GM12878 (cell line): Measurements from ENCODE around the gene OR1L4. TPM values are rescaled to one million over a fixed set of nuclear protein-coding genes. Genes with fewer than 3 reads are reported as not detected.

ENCODE experiments used
- ATAC-seq: fragments of 200-7000 bp; cut with Tn5 transposase; 3 replicates; pipeline ENCODE4 v1.9.1; 2020; ENCODE audit warnings: mild to moderate bottlenecking, moderate library complexity
- BruUV-seq: library from RNA; stranded (reverse); fragments of 400-500 nt; replicated peaks from 2 replicates; lab custom pipeline; 2021; lab: Mats Ljungman, UMichigan
- CTCF ChIA-PET: fragments of 300-600 bp; sonication (Branson Sonifier 250); formaldehyde crosslinking; extraction: SDS; loops from one replicate; lab custom pipeline; 2021; ENCODE audit warnings: inconsistent platforms; lab: Yijun Ruan, JAX
- POLR2A ChIA-PET: fragments of 350-600 bp; formaldehyde crosslinking; extraction: SDS; loops from one replicate; lab custom pipeline; 2021; ENCODE audit warnings: inconsistent platforms; lab: Charles Lee
- RAD21 ChIA-PET: fragments of 300-600 bp; sonication (Branson Sonifier 250); formaldehyde crosslinking; loops from one replicate; lab custom pipeline; 2023; ENCODE audit warnings: antibody characterized with exemption; ENCODE audit not compliant: unreplicated experiment; lab: Charles Lee
- SMC1A ChIA-PET: fragments of 300-600 bp; sonication (Branson Sonifier 250); formaldehyde crosslinking; loops from one replicate; lab custom pipeline; 2023; ENCODE audit not compliant: unreplicated experiment, uncharacterized antibody; lab: Charles Lee
- DNase-seq: peaks from one replicate; pipeline ENCODE4 v3.0.0-alpha.2; 2011; ENCODE audit warnings: low read depth, low spot score
- FAIRE-seq: peaks from 3 replicates; lab custom pipeline; 2011; peaks lifted over from hg19 to GRCh38; lab: Jason Lieb, UNC
- H2AFZ ChIP-seq: 2 replicates; pipeline ENCODE4 v1.6.0; 2011; ENCODE audit warnings: low read depth, low read length, control low read depth; ENCODE audit not compliant: control insufficient read depth
- H3K27ac ChIP-seq: 2 replicates; pipeline ENCODE4 v1.5.1; 2011; ENCODE audit warnings: control low read depth; ENCODE audit not compliant: control insufficient read depth, insufficient read depth
- H3K27me3 ChIP-seq, 2 experiments: replicated peaks in 1 of 2; 2 replicates each; pipeline versions ENCODE4 v1.6.0 to v1.6.1; 2011; ENCODE audit warnings: low read length in 1 of 2; ENCODE audit not compliant: control insufficient read depth in 2 of 2, insufficient read depth in 2 of 2
- H3K36me3 ChIP-seq, 2 experiments: 2 replicates each; pipeline ENCODE4 v1.5.1; 2011; ENCODE audit warnings: low read length in 1 of 2; ENCODE audit not compliant: control insufficient read depth in 2 of 2, insufficient read depth in 2 of 2
- H3K4me1 ChIP-seq: 2 replicates; pipeline ENCODE4 v1.6.1; 2011; ENCODE audit warnings: mild to moderate bottlenecking, low read length, moderate library complexity, mixed read lengths; ENCODE audit not compliant: control insufficient read depth, insufficient read depth
- H3K4me2 ChIP-seq: 2 replicates; pipeline ENCODE4 v1.6.0; 2011; ENCODE audit warnings: control low read depth; ENCODE audit not compliant: control insufficient read depth, insufficient read depth
- H3K4me3 ChIP-seq: fragments of 200-600 bp; sonication (generic); 2 replicates; pipeline ENCODE4 v1.5.1; 2016
- H3K79me2 ChIP-seq: 2 replicates; pipeline ENCODE4 v1.6.0; 2011; ENCODE audit warnings: low read length; ENCODE audit not compliant: control insufficient read depth, insufficient read depth
- H3K9ac ChIP-seq: 2 replicates; pipeline ENCODE4 v1.8.0; 2011; ENCODE audit warnings: low read length, control low read depth, mixed read lengths; ENCODE audit not compliant: control insufficient read depth, insufficient read depth
- H3K9me3 ChIP-seq: replicated peaks from 3 replicates; pipeline ENCODE4 v1.5.1; 2011; ENCODE audit warnings: mild to moderate bottlenecking, low read length; ENCODE audit not compliant: control insufficient read depth, insufficient read depth
- H4K20me1 ChIP-seq: 2 replicates; pipeline ENCODE4 v1.6.0; 2011; ENCODE audit not compliant: control insufficient read depth, insufficient read depth
- CBX5 ChIP-seq: sonication (generic); IDR thresholded peaks from 2 replicates; pipeline ENCODE4 v1.6.1; 2016; ENCODE audit warnings: low read depth, moderate library complexity, mild to moderate bottlenecking, inconsistent platforms
- EZH2 ChIP-seq: IDR thresholded peaks from 2 replicates; pipeline ENCODE4 v1.6.1; 2012; ENCODE audit warnings: low read depth, mild to moderate bottlenecking, control low read depth, inconsistent platforms, low read length, borderline replicate concordance; ENCODE audit not compliant: control insufficient read depth
- RAD21 ChIP-seq: IDR thresholded peaks from 2 replicates; pipeline ENCODE4 v1.6.1; 2011; ENCODE audit warnings: mild to moderate bottlenecking, low read depth, low read length, moderate library complexity; ENCODE audit not compliant: insufficient read depth
- SIN3A ChIP-seq: IDR thresholded peaks from 2 replicates; pipeline ENCODE4 v1.6.1; 2012; ENCODE audit warnings: low read depth, low read length, improper control_type of control experiment
- SP1 ChIP-seq: IDR thresholded peaks from one replicate; pipeline ENCODE4 v1.6.1; 2011; ENCODE audit warnings: low read depth, low read length
- STAT3 ChIP-seq: IDR thresholded peaks from 2 replicates; pipeline ENCODE4 v1.6.1; 2011; ENCODE audit warnings: low read depth, low read length, improper control_type of control experiment
- TCF7 ChIP-seq: IDR thresholded peaks from 2 replicates; pipeline ENCODE4 v1.6.1; 2014; ENCODE audit warnings: antibody characterized with exemption, borderline replicate concordance
- WGBS: methylation state at CpG from one replicate; pipeline ENCODE4 v1.1.6; 2016; ENCODE audit warnings: low lambda C conversion rate; ENCODE audit not compliant: insufficient replicate concordance, insufficient coverage; ENCODE audit errors: missing lambda C conversion rate; 5-methylcytosine and 5-hydroxymethylcytosine counted together
- in situ Hi-C: fragments of 300-500 bp; cut with MboI; formaldehyde crosslinking; loops from 9 replicates; pipeline ENCODE4 v1.14.3; 2018; ENCODE audit warnings: mixed read lengths
- intact Hi-C: fragments of 100-400 bp; cut with micrococcal nuclease; formaldehyde crosslinking; loops from one replicate; pipeline ENCODE4 v1.14.2; 2022; ENCODE audit not compliant: unreplicated experiment
- polyA plus RNA-seq, 11 experiments: library from polyadenylated mRNA; depleted of rRNA in 4 of 11; unstranded in 6 of 11; stranded (reverse) in 5 of 11; fragments of >200 nt; fragmentation: Nextera tagmentation in 4 of 11; fragmentation: Illumina TruSeq in 1 of 11; extraction: Ambion mirVana in 4 of 11; extraction: Trizol in 1 of 11; gene quantifications; 1 replicate in 1 of 11; 2 replicates in 10 of 11; pipeline versions ENCODE4 v1.2.1 to v1.2.3, GENCODE V29; 2011 to 2016; ENCODE audit warnings: inconsistent platforms in 2 of 11, missing spikeins in 2 of 11, low read depth in 1 of 11
- total RNA-seq, 4 experiments: library from RNA; depleted of rRNA in 3 of 4; stranded (reverse); fragments of >200 nt in 3 of 4; fragmentation: Illumina TruSeq in 1 of 4; extraction: Trizol in 1 of 4; gene quantifications; 2 replicates each; pipeline versions ENCODE4 v1.2.1 to v1.2.3, GENCODE V29; 2013 to 2021
- TF ChIP-seq, protein P1 (sequence below): fragments of 450-650 bp; IDR thresholded peaks from 2 replicates; pipeline ENCODE4 v1.6.1; 2014; ENCODE audit warnings: mild to moderate bottlenecking

Gene OR1L4
- total and polyA plus RNA-seq, 10 of the 15 experiments (the other 5 are each of a cell fraction or from before 2014, with no cell fraction given), result not detected

DNA sequence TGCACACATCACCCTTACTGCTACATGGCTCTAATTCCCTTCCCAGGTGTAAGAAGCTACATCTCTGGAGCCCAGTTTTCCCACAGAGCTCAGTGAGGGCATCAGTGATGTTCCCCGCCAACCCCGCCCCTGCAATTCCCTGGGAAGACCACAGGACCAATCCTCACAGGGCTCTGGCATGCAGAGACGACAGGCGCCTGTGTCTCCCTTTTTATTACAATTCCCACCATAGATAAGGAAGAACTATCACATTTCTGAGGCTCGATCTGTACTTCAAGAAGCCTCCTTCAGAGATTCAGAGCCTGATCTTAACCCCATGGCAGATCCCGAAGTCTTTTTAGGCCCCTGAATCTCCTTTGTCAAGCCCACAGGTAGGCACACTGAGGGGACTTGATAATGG is 18.2 kb downstream of the OR1L4 start, which contains the start of gene OR1L6:
OR1L6 (plus strand) TSS at position 301 of the 400 bp plus-strand sequence. CDS start 7,545 bp downstream, outside the sequence.
- ChIA-PET POLR2A (no interaction called here), SMC1A (no interaction called here), CTCF (no interaction called here), RAD21 (no interaction called here)
- Histone ChIP-seq H3K79me2 (no peaks in the 10 kb centered on the region), H3K27ac (no peak within 1 kb of the TSS), H3K27me3 (no peaks in the 10 kb centered on the region; a peak in 1 of 4 replicates), H3K4me1 (no peaks in the 10 kb centered on the region), H4K20me1 (no peaks in the 10 kb centered on the region), H3K9me3 (no peaks in the 10 kb centered on the region), H3K36me3 (no peaks in the 10 kb centered on the region), H3K4me2 (no peak within 1 kb of the TSS), H3K9ac (no peak within 1 kb of the TSS), H2AFZ (no peak within 1 kb of the TSS), H3K4me3 (no peak within 1 kb of the TSS)
- intact Hi-C loops, result no loop called here
- 20% methylated on average over 6 of the region's 6 CpGs for WGBS
- no peak for FAIRE-seq
- ATAC-seq, result no peak
- in situ Hi-C loops, result no loop called here
- no TSS peak for BruUV-seq
- no peak for TF ChIP-seq EZH2
- no peak for TF ChIP-seq CBX5
- no peak for TF ChIP-seq SIN3A
- no peak for TF ChIP-seq SP1
- no peak for DNase-seq

DNA sequence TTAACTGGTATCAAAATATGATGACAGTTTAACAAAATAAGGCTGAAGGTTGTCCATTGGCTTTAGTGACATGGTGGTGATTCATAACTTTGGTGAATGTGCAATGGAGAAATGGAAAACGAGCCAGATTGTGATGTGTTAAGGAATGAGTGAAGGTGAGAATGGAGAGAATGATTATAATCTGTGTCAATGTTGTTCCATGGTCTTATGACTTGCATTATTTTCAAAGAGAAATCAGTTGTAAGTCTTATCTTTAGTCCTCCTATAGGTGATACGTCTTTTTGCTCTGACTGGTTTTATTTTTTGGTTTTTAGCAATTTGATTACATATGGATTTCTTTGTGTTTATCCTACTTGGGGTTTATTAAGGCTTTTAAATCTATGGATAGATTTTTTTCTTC is 31.0 kb downstream of the OR1L4 start:
- TF ChIP-seq, protein P1, sequence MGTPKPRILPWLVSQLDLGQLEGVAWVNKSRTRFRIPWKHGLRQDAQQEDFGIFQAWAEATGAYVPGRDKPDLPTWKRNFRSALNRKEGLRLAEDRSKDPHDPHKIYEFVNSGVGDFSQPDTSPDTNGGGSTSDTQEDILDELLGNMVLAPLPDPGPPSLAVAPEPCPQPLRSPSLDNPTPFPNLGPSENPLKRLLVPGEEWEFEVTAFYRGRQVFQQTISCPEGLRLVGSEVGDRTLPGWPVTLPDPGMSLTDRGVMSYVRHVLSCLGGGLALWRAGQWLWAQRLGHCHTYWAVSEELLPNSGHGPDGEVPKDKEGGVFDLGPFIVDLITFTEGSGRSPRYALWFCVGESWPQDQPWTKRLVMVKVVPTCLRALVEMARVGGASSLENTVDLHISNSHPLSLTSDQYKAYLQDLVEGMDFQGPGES, result no peak
- TF ChIP-seq STAT3, result no peak
- no peak for TF ChIP-seq RAD21
- TF ChIP-seq TCF7, result no peak
- 3% methylated on average over 2 of the region's 2 CpGs for WGBS
- Histone ChIP-seq H2AFZ (no peak overlapping the region), H3K9ac (no peak overlapping the region), H3K27ac (no peak overlapping the region), H3K4me3 (no peak overlapping the region), H3K36me3 (no peaks in the 10 kb centered on the region), H3K4me1 (no peaks in the 10 kb centered on the region), H3K79me2 (no peaks in the 10 kb centered on the region), H4K20me1 (no peaks in the 10 kb centered on the region), H3K4me2 (no peak overlapping the region), H3K27me3 (no peaks in the 10 kb centered on the region), H3K9me3 (peaks cover 1% of the 10 kb centered on the region; the same call in 1 of the 3 replicates)
- ChIA-PET POLR2A (no interaction called here), SMC1A (no interaction called here), RAD21 (no interaction called here), CTCF (no interaction called here)
- intact Hi-C loops, result no loop called here
- ATAC-seq (no peak), DNase-seq (no peak), FAIRE-seq (no peak)
- no TSS peak for BruUV-seq
- in situ Hi-C loops, result no loop called here
